Muscle of back (tissue), 13 donors: ENCODE data around the gene KCNRG. TPM values are rescaled to one million over a fixed set of nuclear protein-coding genes. Genes with fewer than 3 reads are reported as not detected.
"Not testable (repeated sequence)": the region's sequence is repeated elsewhere in the genome, so short reads cannot be mapped to it uniquely, and the experiment has no call there.

Experiments
- DNase-seq, 3 donors: peaks; one replicate each; pipeline versions ENCODE4 v3.0.0 to v3.0.0-alpha.2; 2013
- long read RNA-seq, 9 donors: transcript quantifications; one replicate each; lab custom pipeline, GENCODE V29; 2026
- polyA plus RNA-seq, 10 donors: library from polyadenylated mRNA; unstranded; fragments of 120-200 nt; gene quantifications; one replicate each; pipeline ENCODE4 v1.2.1, GENCODE V29; 2013; ENCODE audit not compliant: insufficient read length in 10 of 10

KCNRG gene
- 1 to 10 TPM in 4 of 10 donors, under 1 TPM in 6; 0.47 to 2.0 (median 0.93) TPM for polyA plus RNA-seq
- long read RNA-seq, donor 1 = 0 reads
- long read RNA-seq, donor 2 = 0 reads
- long read RNA-seq, donor 3 = 0 reads
- long read RNA-seq, donor 4 = 0 reads
- long read RNA-seq, donor 5 = 0 reads
- long read RNA-seq, donor 6 = 0 reads
- long read RNA-seq, donor 7 = 0 reads
- long read RNA-seq, donor 8 = 0 reads
- long read RNA-seq, donor 9 = 0 reads

- peak in 1 of 3 donors; percentile 21 for DNase-seq
Measured at GRCh38 chr13:50015258-50015657, at the start of gene KCNRG. Gene KCNRG (plus strand): TSS chr13:50015444. CDS start chr13:50015494, 50 bp downstream.

DNA sequence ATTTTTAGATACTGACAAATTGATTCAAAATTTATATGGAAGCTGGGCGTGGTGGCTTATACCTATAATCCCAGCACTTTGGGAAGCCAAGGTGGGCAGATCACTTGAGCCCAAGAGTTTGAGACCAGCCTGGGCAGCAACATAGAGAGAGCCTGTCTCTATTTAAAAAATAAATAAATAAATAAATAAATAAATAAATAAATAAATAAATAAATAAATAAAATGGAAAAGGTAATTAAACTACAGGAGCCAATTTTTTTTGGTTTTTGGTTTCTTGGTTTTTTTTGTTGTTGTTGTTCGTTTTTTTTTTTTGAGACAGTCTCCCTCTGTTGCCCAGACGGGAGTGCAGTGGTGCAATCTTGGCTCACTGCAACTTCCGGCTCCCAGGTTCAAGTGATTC, 47.8 kb upstream of the KCNRG start:
- no peak for DNase-seq

GRCh38 chr13:49972709-49973108, 42.5 kb upstream of the KCNRG start:
- no peak for DNase-seq

- no peak for DNase-seq
Measured at GRCh38 chr13:49975826-49976225, 39.4 kb upstream of the KCNRG start.

GRCh38 chr13:49976314-49977258, 38.7 kb upstream of the KCNRG start:
- peak; percentile 43 to 73 (median 67) for DNase-seq

DNA sequence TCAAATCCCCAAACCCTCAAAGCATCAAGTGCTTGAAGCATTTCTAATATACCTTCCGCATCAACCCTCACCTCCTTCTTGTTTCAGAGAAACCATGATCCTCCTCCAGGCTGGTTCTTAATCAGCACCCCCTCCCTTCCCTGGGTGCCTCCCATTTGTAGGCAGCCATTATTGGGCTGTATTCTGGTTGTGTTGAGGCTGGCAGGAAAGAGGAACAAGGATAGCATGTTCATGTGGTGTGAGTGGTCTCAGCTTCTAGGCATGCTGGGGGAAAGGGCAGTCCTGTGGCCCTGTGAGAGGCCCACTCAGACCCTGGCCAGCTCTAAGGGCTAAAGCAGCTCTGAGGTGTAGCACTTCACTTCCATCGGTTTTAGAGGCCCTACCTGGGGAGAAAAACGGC, 37.3 kb upstream of the KCNRG start:
- no peak for DNase-seq

DNA sequence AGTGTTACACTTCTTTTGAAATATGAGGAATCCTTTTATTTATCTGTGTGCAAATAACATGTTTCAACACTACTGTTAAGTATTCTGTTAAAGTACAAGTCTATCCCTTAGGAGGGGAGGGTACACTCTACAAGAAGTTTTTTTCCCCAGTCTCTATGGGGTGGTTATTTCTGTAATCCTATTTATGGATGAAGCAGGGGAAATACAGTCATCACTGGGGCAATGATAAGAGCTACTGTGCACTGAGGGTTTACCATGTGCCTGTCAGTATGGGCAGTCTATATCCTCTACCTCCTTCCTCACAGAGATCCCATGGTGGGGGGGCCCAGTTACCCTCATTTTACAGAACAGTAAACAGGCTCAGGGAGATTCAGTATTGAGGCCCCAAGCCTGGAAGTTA, 35.0 kb upstream of the KCNRG start:
- no peak for DNase-seq

DNA sequence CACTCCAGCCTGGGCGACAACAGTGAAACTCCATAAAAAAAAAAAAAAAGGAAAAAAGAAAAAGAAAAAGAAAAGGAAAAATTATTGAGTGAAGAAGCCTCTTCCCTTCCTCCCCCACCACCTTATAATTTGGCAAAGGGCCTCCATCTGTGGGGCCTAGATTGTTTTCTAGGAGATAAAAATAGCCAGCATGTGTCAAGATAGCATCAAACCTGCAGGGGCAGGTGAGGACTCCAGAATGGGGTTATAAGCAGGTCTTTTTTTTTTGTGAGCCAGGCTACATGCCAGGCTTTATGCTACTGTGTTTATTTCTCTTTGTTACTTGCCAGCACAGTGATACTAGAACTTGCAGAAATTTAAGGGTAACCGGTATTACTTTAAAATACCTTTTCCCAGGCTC, 30.1 kb upstream of the KCNRG start:
- no peak for DNase-seq

DNA sequence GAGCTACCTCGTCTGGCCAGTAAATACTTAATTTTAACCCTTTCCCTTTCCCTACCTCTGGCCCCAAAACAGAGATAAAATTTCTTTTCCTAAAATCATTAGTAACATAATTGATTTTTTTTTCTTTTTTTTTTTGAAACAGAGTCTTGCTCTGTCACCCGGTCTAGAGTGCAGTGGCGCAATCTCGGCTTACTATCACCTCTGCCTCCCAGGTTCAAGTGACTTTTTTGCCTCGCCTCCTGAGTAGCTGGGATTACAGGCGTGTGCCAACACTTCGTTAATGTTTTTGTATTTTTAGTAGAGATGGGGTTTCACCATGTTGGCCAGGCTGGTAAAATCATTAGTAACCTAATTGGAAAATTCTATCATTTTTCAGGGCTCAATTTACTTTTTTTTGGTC, 28.8 kb upstream of the KCNRG start:
- no peak for DNase-seq

DNA sequence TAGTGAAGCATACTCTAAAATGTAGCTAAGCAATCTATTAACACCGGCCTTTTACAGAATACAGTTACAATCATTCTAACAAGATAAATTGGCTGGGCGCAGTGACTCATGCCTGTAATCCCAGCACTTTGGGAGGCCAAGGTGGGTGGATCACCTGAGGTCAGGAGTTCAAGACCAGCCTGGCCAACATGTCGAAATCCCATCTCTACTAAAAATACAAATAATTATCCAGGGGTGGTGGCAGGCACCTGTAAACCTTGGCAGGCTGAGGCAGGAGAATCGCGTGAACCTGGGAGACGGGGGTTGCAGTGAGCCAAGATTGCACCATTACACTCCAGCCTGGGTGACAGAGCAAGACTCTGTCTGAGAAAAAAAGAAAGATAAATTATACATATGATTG, 24.6 kb upstream of the KCNRG start:
- not testable (repeated sequence) for DNase-seq

DNA sequence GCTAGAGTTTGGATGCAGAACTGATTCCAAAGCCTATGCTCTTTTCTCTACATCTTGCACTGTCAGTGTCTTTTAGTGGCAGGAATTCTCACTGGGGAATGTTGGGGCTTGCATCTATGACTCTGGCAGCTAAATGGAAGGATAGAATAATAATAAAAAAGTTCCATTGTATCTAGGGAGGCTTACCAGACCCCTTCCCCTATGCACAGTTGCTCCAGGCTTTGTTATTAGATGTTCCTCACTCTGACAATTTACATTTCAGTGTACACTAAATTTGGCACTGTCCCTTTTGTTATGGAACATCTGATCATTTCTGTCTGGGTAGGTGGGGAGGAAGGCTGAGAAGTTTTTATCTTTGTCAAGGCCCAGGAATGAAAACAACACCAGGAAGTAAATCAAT, 22.1 kb upstream of the KCNRG start:
- DNase-seq = no peak

DNA sequence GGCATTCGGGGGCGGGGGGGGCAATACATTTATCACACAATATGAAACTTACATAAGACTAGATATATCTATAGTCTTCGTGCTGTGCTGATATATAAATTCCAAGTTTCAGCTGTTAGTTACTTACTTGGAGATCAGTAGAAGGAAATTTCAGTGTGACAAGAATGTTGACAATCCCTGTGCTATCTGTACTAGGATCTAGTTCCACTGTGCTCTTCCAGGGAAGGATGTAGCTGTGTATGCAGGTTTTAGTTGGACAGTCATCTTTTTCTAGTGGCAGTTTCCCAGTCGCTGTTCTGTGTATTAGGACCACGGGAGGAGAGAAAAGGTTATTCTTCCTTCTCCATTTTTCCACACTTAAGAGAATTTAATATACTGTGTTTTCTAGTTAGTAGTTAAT, 21.6 kb upstream of the KCNRG start:
- no peak for DNase-seq

- peak in 1 of 3 donors; percentile 12 for DNase-seq
Measured at GRCh38 chr13:49995625-49996101, 19.6 kb upstream of the KCNRG start.

GRCh38 chr13:49996161-49996915, 18.9 kb upstream of the KCNRG start:
- DNase-seq = peak; percentile 92 to 96 (median 93)

DNA sequence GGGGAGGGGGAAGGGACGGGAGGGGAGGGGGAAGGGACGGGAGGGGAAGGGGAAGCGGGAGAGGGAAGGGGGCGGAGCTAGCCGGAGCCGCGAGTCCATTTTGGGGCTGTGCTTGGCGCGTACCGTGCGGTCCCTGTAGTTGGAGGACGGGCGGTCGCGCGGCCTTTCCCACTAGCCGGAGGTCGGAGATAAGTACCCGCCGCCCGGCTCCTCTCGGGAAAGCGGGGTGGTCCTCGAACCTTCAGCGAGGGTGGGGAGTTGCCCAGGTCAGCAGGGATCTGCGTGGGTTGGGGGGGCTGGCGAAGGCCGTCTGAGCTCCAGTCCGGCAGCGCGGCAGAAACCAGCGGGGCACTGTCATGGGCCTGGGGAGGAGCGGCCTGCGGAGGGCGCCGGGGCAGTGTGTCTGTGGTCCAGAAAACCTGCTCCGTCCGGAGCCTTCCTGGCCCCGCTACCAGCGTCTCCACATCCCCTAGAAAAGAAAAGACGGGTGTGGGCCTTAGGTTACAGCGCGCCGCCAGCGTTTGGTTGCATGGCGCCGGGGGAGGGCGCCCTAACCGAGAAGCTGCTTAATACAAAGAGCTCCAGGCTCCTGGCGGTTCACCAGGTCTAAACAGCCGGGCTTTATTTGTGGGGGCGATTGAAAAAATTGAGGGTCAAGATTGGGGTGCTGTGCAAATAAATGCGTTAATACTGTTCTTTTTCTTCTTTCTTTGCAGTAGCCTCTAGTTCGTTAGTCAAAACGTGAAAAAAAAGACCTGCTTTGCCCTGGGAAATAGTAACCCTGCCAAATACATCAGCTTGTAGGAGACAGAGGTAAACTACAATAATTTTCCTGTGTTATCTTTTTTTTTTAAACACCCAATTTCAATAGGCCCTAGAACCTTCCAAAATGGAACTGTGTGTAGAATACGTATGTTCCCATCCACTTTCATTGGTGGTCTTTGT, 18.0 kb upstream of the KCNRG start, which contains the start of gene TRIM13:
TSS of gene TRIM13 (plus strand) at position 92 of the 945 bp plus-strand sequence. CDS start 14,899 bp downstream, outside the sequence.
- DNase-seq = peak; percentile 91 to 98 (median 93)

- peak in 1 of 3 donors; percentile 23 for DNase-seq
Measured at GRCh38 chr13:49997955-49998354, 17.3 kb upstream of the KCNRG start.

- DNase-seq = no peak
Measured at GRCh38 chr13:49998714-49999624, 16.3 kb upstream of the KCNRG start.

DNA sequence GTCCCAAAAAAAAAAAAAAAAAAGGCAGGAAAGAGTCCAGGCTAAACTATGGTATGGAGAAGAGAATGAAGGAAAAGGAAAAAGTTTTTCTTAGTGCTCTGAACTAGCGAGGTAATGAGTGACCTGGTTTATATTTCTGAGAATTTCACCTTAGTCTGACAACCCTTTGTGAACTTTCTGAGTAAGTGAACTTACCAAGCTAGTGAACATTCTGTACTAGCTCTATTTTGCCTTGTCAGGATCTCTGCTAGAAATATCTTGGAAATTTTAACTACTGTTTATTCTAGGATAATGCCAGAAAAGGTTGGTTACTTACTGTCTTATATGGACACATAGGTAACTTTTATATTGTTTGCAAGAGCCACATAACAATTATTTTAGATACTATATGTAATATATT, 14.0 kb upstream of the KCNRG start:
- DNase-seq = no peak

- no peak for DNase-seq
Measured at GRCh38 chr13:50006426-50007135, 8.7 kb upstream of the KCNRG start.
